ENCODE results near the gene RFC2. TPM values are rescaled to one million over a fixed set of nuclear protein-coding genes. Genes with fewer than 3 reads are reported as not detected.
A peak's percentile ranks its signal among the peaks of the same experiment; 100 is the strongest.
"Not testable (repeated sequence)": the region's sequence is repeated elsewhere in the genome, so short reads cannot be mapped to it uniquely, and the experiment has no call there.

The RFC2 gene
- polyA plus RNA-seq, 1 of the 3 experiments (the other 2 are of a cell fraction): 31.2 TPM

- TF ChIP-seq USF1 (IDR thresholded peaks at IDR 0.05; ENCODE audit: borderline replicate concordance, low read depth): no peak
These were observed 46.6 kb downstream of the RFC2 start (continued) for GRCh38 chr7:74207586-74207985.

- Histone ChIP-seq H3K4me2 (peak overlapping the region; percentile 38; the same call in 1 of the 2 replicates), H2AFZ (ENCODE audit: low read depth) (peak overlapping the region; percentile 12; the same call in 1 of the 2 replicates), H3K9me3 (no peaks in the 10 kb centered on the region), H3K79me2 (ENCODE audit: insufficient read depth) (no peaks in the 10 kb centered on the region), H4K20me1 (ENCODE audit: insufficient read depth) (no peaks in the 10 kb centered on the region), H3K9me2 (no peaks in the 10 kb centered on the region), H3K4me3 (ENCODE audit: low read depth in 2 of 2, low read length in 1 of 2) (no peak overlapping the region), H3F3A (replicated peaks; ENCODE audit: insufficient read depth) (peaks cover 31% of the 10 kb centered on the region), H3K9ac (no peak overlapping the region), H3K4me1 (ENCODE audit: control insufficient read depth in 1 of 2, insufficient read depth in 2 of 2, low read depth in 1 of 2, low read length in 1 of 2) (peaks cover 0 to 4% of the 10 kb centered on the region in 2 experiments; a peak in 3 of 4 replicates), H3K27ac (ENCODE audit: low read depth in 2 of 2, low read length in 1 of 2) (no peak overlapping the region), H3K36me3 (replicated peaks in 1 of 2; ENCODE audit: control insufficient read depth in 1 of 2, insufficient read depth in 2 of 2, low read length in 1 of 2) (no peaks in the 10 kb centered on the region), H3K27me3 (ENCODE audit: insufficient read depth) (no peaks in the 10 kb centered on the region)
- no peak for TF ChIP-seq REST (IDR thresholded peaks at IDR 0.05; ENCODE audit: low read depth, low read length)
- no peak for TF ChIP-seq CHD2 (IDR thresholded peaks at IDR 0.05; ENCODE audit: low read length, partially characterized antibody)
- peak; percentile 91 for TF ChIP-seq RAD21 (IDR thresholded peaks at IDR 0.05; ENCODE audit: low read length)
- TF ChIP-seq EP300 (IDR thresholded peaks at IDR 0.05; ENCODE audit: borderline replicate concordance in 1 of 2, low read depth in 1 of 2, low read length in 1 of 2): no peak
- TF ChIP-seq MXI1 (IDR thresholded peaks at IDR 0.05; ENCODE audit: low read depth, low read length): peak; percentile 36; the same call in 1 of the 2 replicates
- peak; percentile 4; the same call in 1 of the 2 replicates for TF ChIP-seq NRF1 (IDR thresholded peaks at IDR 0.05; ENCODE audit: low read depth, low read length)
- TF ChIP-seq CTCF (IDR thresholded peaks at IDR 0.05): peak; percentile 100
- peak; percentile 75; the same call in 1 of the 2 replicates for TF ChIP-seq SIN3A (IDR thresholded peaks at IDR 0.05; ENCODE audit: borderline replicate concordance, low read depth, low read length)
- TF ChIP-seq MAX (IDR thresholded peaks at IDR 0.05; ENCODE audit: low read depth): peak; percentile 74
- peak; percentile 97 for TF ChIP-seq SMC3 (IDR thresholded peaks at IDR 0.05; ENCODE audit: low read depth, low read length)
- DNase-seq: peak; percentile 94
- ChIA-PET POLR2A (interaction anchor here (0.6 to 1.2 kb wide), 7 partner anchors 33 to 449 kb away, joined by 3 to 6 read pairs (median 4); partner anchors contain the start of gene EIF4H), CTCF (interaction anchor here (0.6 to 17.9 kb wide), 111 partner anchors 8 to 611 kb away, joined by 3 to 537 read pairs (median 4); partner anchors contain the start of genes ABHD11, CLIP2, LIMK1 and RFC2)
- WGBS (ENCODE audit: low lambda C conversion rate): 24% methylated on average over 14 of the region's 23 CpGs
These were observed 47.5 kb downstream of the RFC2 start for GRCh38 chr7:74206589-74207120.

GRCh38 chr7:74206052-74206451 is 48.1 kb downstream of the RFC2 start:
- ChIA-PET CTCF (interaction anchor here (0.6 to 17.9 kb wide), 109 partner anchors 8 to 610 kb away, joined by 3 to 537 read pairs (median 4); partner anchors contain the start of genes ABHD11, CLIP2, LIMK1 and RFC2), POLR2A (interaction anchor here (0.6 to 1.2 kb wide), 5 partner anchors 32 to 195 kb away, joined by 3 to 6 read pairs (median 4); partner anchors contain the start of gene EIF4H)
- not testable (repeated sequence) for DNase-seq; H3K9me2 ChIP-seq; H3K9me3 ChIP-seq; H3K4me3 ChIP-seq (ENCODE audit: low read depth in 2 of 2, low read length in 1 of 2); H4K20me1 ChIP-seq (ENCODE audit: insufficient read depth); H3K27ac ChIP-seq (ENCODE audit: low read depth in 2 of 2, low read length in 1 of 2); H3K9ac ChIP-seq; H3K79me2 ChIP-seq (ENCODE audit: insufficient read depth); H3K36me3 ChIP-seq (replicated peaks in 1 of 2; ENCODE audit: control insufficient read depth in 1 of 2, insufficient read depth in 2 of 2, low read length in 1 of 2); H3K4me1 ChIP-seq (ENCODE audit: control insufficient read depth in 1 of 2, insufficient read depth in 2 of 2, low read depth in 1 of 2, low read length in 1 of 2); H3K27me3 ChIP-seq (ENCODE audit: insufficient read depth); H2AFZ ChIP-seq (ENCODE audit: low read depth)
- H3F3A ChIP-seq (replicated peaks; ENCODE audit: insufficient read depth): peaks cover 25% of the 10 kb centered on the region
- H3K4me2 ChIP-seq: 0 out of 2 replicates have a peak overlapping the region, but pooled peaks have one; percentile 38
- 74% methylated on average over 10 of the region's 10 CpGs for WGBS (ENCODE audit: low lambda C conversion rate)
